Measurements from ENCODE around the gene MINDY4.

MINDY4 gene

GRCh38 chr7:30757342-30757692, 13.9 kb upstream of the MINDY4 start:
- DNase-seq (ENCODE audit: low read depth, low spot score) = no peak
- TF ChIP-seq CTCF (IDR thresholded peaks at IDR 0.05; ENCODE audit: low read depth, low read length) = no peak
- in situ Hi-C loops (cut with HindIII; ENCODE audit: low sequenced_read_pairs) = no loop called here
- H3K4me3 ChIP-seq (ENCODE audit: low read depth, low read length) = no peak overlapping the region

GRCh38 chr7:30760514-30761213, 10.6 kb upstream of the MINDY4 start:
- H3K4me3 ChIP-seq (ENCODE audit: low read depth, low read length) = no peak overlapping the region
- no peak for TF ChIP-seq CTCF (IDR thresholded peaks at IDR 0.05; ENCODE audit: low read depth, low read length)
- in situ Hi-C loops (cut with HindIII; ENCODE audit: low sequenced_read_pairs) = no loop called here
- no peak for DNase-seq (ENCODE audit: low read depth, low spot score)

GRCh38 chr7:30761214-30762156, 9.7 kb upstream of the MINDY4 start:
- no peak for DNase-seq (ENCODE audit: low read depth, low spot score)
- TF ChIP-seq CTCF (IDR thresholded peaks at IDR 0.05; ENCODE audit: low read depth, low read length) = no peak
- H3K4me3 ChIP-seq (ENCODE audit: low read depth, low read length) = no peak overlapping the region
- in situ Hi-C loops (cut with HindIII; ENCODE audit: low sequenced_read_pairs) = no loop called here

DNA sequence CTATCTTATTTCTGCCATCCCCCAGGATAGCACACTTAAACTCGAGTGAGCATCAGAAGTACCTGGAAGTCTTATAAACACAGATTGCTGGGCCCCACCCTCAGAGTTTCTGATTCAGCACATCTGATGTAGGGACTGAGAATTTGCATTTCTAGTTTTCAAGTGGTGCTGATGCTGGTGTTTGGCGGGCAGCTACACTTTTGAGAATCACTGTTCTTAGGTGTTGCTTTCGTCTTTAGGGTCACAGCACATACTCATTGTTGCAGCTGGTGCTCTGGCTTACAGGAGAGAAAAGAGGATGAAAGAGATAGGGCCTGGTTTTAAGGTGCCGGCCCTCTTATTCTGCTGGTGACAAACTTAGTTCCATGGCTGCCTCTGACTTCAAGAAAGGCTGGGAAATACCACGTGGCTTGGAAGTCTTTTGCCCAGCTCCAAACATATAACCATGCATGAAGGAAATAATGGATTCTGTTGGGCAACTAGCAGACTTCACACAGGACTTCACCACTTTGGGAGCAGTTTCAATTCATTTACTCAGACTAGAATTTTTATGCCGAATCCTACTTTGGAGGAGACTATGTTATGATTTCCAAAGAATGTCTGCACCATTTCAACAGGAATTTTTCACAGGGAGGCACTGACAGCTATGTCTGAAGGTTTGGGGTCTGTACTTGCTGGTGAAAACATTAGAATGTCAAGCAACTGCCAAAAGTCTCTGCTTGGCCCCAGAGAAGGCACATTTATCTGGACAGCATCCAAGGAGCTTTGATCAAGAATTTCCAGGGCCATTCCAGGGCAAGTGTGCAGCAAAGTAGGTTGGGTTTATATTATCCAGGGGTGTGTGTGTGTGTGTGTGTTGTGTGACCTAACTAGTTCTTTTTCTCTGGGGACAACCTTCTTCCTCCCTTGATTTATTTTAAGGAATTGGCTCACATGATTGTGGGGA, 6.9 kb upstream of the MINDY4 start:
- no peak overlapping the region for H3K4me3 ChIP-seq (ENCODE audit: low read depth, low read length)
- DNase-seq (ENCODE audit: low read depth, low spot score) = peak; percentile 36
- in situ Hi-C loops (cut with HindIII; ENCODE audit: low sequenced_read_pairs) = no loop called here
- no peak for TF ChIP-seq CTCF (IDR thresholded peaks at IDR 0.05; ENCODE audit: low read depth, low read length)

- DNase-seq (ENCODE audit: low read depth, low spot score) = no peak
- no peak overlapping the region for H3K4me3 ChIP-seq (ENCODE audit: low read depth, low read length)
- TF ChIP-seq CTCF (IDR thresholded peaks at IDR 0.05; ENCODE audit: low read depth, low read length) = no peak
- in situ Hi-C loops (cut with HindIII; ENCODE audit: low sequenced_read_pairs) = no loop called here
Measured at GRCh38 chr7:30765408-30765807, 5.8 kb upstream of the MINDY4 start.

- peak overlapping the region; percentile 71 for H3K4me3 ChIP-seq (ENCODE audit: low read depth, low read length)
- no peak for TF ChIP-seq CTCF (IDR thresholded peaks at IDR 0.05; ENCODE audit: low read depth, low read length)
- in situ Hi-C loops (cut with HindIII; ENCODE audit: low sequenced_read_pairs) = no loop called here
- DNase-seq (ENCODE audit: low read depth, low spot score) = no peak
Measured at GRCh38 chr7:30770845-30771173, 408 bp upstream of the MINDY4 start.

Measured in astrocyte of the spinal cord (primary cell).